ENCODE data around the gene FAM162B. TPM values are rescaled to one million over a fixed set of nuclear protein-coding genes. Genes with fewer than 3 reads are reported as not detected.

FAM162B gene
- polyA plus RNA-seq (2013, experiment 1 of 2) = 1.1 TPM
- 2.0 TPM for polyA plus RNA-seq (2013, experiment 2 of 2)

- H3K9ac ChIP-seq (ENCODE audit: low read depth, low read length) = peak within 1 kb of the TSS; percentile 7; the same call in 1 of the 2 replicates
- H3K27ac ChIP-seq (ENCODE audit: low read depth, low read length) = no peak within 1 kb of the TSS
- under 1% methylated on average over 89 of the region's 89 CpGs for WGBS
- peaks cover 9% of the 10 kb centered on the region; the same call in 1 of the 2 replicates for H3K4me1 ChIP-seq (ENCODE audit: insufficient read depth, low read length)
- H3K9me3 ChIP-seq (ENCODE audit: insufficient read depth, low read depth, low read length) = no peaks in the 10 kb centered on the region
- H3K36me3 ChIP-seq (ENCODE audit: insufficient read depth, low read length) = no peaks in the 10 kb centered on the region
- peak within 1 kb of the TSS; percentile 71 for H3K4me3 ChIP-seq (ENCODE audit: low read length)
- H3K27me3 ChIP-seq (ENCODE audit: insufficient read depth, low read length) = peaks cover 46% of the 10 kb centered on the region
Measured at GRCh38 chr6:116764961-116765841, at the start of gene FAM162B. TSS of gene FAM162B (minus strand) at chr6:116765719. CDS start at chr6:116765576, 143 bp downstream.

GRCh38 chr6:116812051-116812650 lies 46.6 kb upstream of the FAM162B start:
- WGBS = 95% methylated on average over 2 of the region's 2 CpGs
- Histone ChIP-seq H3K9ac (ENCODE audit: low read depth, low read length) (no peak overlapping the region), H3K27ac (ENCODE audit: low read depth, low read length) (no peak overlapping the region), H3K36me3 (ENCODE audit: insufficient read depth, low read length) (no peaks in the 10 kb centered on the region), H3K4me3 (ENCODE audit: low read length) (no peak overlapping the region), H3K4me1 (ENCODE audit: insufficient read depth, low read length) (no peaks in the 10 kb centered on the region), H3K9me3 (ENCODE audit: insufficient read depth, low read depth, low read length) (peaks cover 11% of the 10 kb centered on the region; the same call in 1 of the 2 replicates), H3K27me3 (ENCODE audit: insufficient read depth, low read length) (no peaks in the 10 kb centered on the region)

- H3K27ac ChIP-seq (ENCODE audit: low read depth, low read length) = no peak overlapping the region
- H3K27me3 ChIP-seq (ENCODE audit: insufficient read depth, low read length) = no peaks in the 10 kb centered on the region
- H3K36me3 ChIP-seq (ENCODE audit: insufficient read depth, low read length) = no peaks in the 10 kb centered on the region
- H3K4me1 ChIP-seq (ENCODE audit: insufficient read depth, low read length) = peaks cover 9% of the 10 kb centered on the region
- no peak overlapping the region for H3K4me3 ChIP-seq (ENCODE audit: low read length)
- H3K9me3 ChIP-seq (ENCODE audit: insufficient read depth, low read depth, low read length) = no peaks in the 10 kb centered on the region
- no peak overlapping the region for H3K9ac ChIP-seq (ENCODE audit: low read depth, low read length)
Measured at GRCh38 chr6:116801971-116802370, 36.5 kb upstream of the FAM162B start.

GRCh38 chr6:116799945-116800344 lies 34.4 kb upstream of the FAM162B start:
- Histone ChIP-seq H3K36me3 (ENCODE audit: insufficient read depth, low read length) (no peaks in the 10 kb centered on the region), H3K4me1 (ENCODE audit: insufficient read depth, low read length) (peaks cover 9% of the 10 kb centered on the region), H3K27me3 (ENCODE audit: insufficient read depth, low read length) (no peaks in the 10 kb centered on the region), H3K9me3 (ENCODE audit: insufficient read depth, low read depth, low read length) (no peaks in the 10 kb centered on the region), H3K27ac (ENCODE audit: low read depth, low read length) (no peak overlapping the region), H3K9ac (ENCODE audit: low read depth, low read length) (no peak overlapping the region), H3K4me3 (ENCODE audit: low read length) (no peak overlapping the region)

- no peak overlapping the region for H3K9ac ChIP-seq (ENCODE audit: low read depth, low read length)
- H3K4me3 ChIP-seq (ENCODE audit: low read length) = no peak overlapping the region
- no peak overlapping the region for H3K27ac ChIP-seq (ENCODE audit: low read depth, low read length)
- H3K4me1 ChIP-seq (ENCODE audit: insufficient read depth, low read length) = no peaks in the 10 kb centered on the region
- no peaks in the 10 kb centered on the region for H3K9me3 ChIP-seq (ENCODE audit: insufficient read depth, low read depth, low read length)
- 98% methylated on average over 2 of the region's 2 CpGs for WGBS
- no peaks in the 10 kb centered on the region for H3K27me3 ChIP-seq (ENCODE audit: insufficient read depth, low read length)
- H3K36me3 ChIP-seq (ENCODE audit: insufficient read depth, low read length) = no peaks in the 10 kb centered on the region
Measured at GRCh38 chr6:116797585-116797984, 32.1 kb upstream of the FAM162B start.

GRCh38 chr6:116793224-116793623 lies 27.7 kb upstream of the FAM162B start:
- Histone ChIP-seq H3K9me3 (ENCODE audit: insufficient read depth, low read depth, low read length) (no peaks in the 10 kb centered on the region), H3K27ac (ENCODE audit: low read depth, low read length) (no peak overlapping the region), H3K36me3 (ENCODE audit: insufficient read depth, low read length) (no peaks in the 10 kb centered on the region), H3K4me1 (ENCODE audit: insufficient read depth, low read length) (no peaks in the 10 kb centered on the region), H3K9ac (ENCODE audit: low read depth, low read length) (no peak overlapping the region), H3K4me3 (ENCODE audit: low read length) (no peak overlapping the region), H3K27me3 (ENCODE audit: insufficient read depth, low read length) (no peaks in the 10 kb centered on the region)
- 94% methylated on average over 2 of the region's 3 CpGs for WGBS

GRCh38 chr6:116783852-116784251 lies 18.3 kb upstream of the FAM162B start:
- no peak overlapping the region for H3K9ac ChIP-seq (ENCODE audit: low read depth, low read length)
- no peaks in the 10 kb centered on the region for H3K27me3 ChIP-seq (ENCODE audit: insufficient read depth, low read length)
- H3K4me1 ChIP-seq (ENCODE audit: insufficient read depth, low read length) = no peaks in the 10 kb centered on the region
- 85% methylated on average over 3 of the region's 5 CpGs for WGBS
- H3K27ac ChIP-seq (ENCODE audit: low read depth, low read length) = no peak overlapping the region
- no peaks in the 10 kb centered on the region for H3K36me3 ChIP-seq (ENCODE audit: insufficient read depth, low read length)
- no peaks in the 10 kb centered on the region for H3K9me3 ChIP-seq (ENCODE audit: insufficient read depth, low read depth, low read length)
- H3K4me3 ChIP-seq (ENCODE audit: low read length) = no peak overlapping the region

GRCh38 chr6:116779573-116780164 lies 14.2 kb upstream of the FAM162B start:
- WGBS = 58% methylated on average over 13 of the region's 13 CpGs
- H3K4me1 ChIP-seq (ENCODE audit: insufficient read depth, low read length) = no peaks in the 10 kb centered on the region
- no peaks in the 10 kb centered on the region for H3K36me3 ChIP-seq (ENCODE audit: insufficient read depth, low read length)
- no peaks in the 10 kb centered on the region for H3K9me3 ChIP-seq (ENCODE audit: insufficient read depth, low read depth, low read length)
- H3K4me3 ChIP-seq (ENCODE audit: low read length) = no peak overlapping the region
- H3K9ac ChIP-seq (ENCODE audit: low read depth, low read length) = no peak overlapping the region
- H3K27ac ChIP-seq (ENCODE audit: low read depth, low read length) = no peak overlapping the region
- no peaks in the 10 kb centered on the region for H3K27me3 ChIP-seq (ENCODE audit: insufficient read depth, low read length)

- Histone ChIP-seq H3K36me3 (ENCODE audit: insufficient read depth, low read length) (no peaks in the 10 kb centered on the region), H3K27ac (ENCODE audit: low read depth, low read length) (no peak overlapping the region), H3K9ac (ENCODE audit: low read depth, low read length) (no peak overlapping the region), H3K9me3 (ENCODE audit: insufficient read depth, low read depth, low read length) (no peaks in the 10 kb centered on the region), H3K4me1 (ENCODE audit: insufficient read depth, low read length) (no peaks in the 10 kb centered on the region), H3K4me3 (ENCODE audit: low read length) (no peak overlapping the region), H3K27me3 (ENCODE audit: insufficient read depth, low read length) (no peaks in the 10 kb centered on the region)
- no CpG with 5 or more reads among the region's 1 CpG for WGBS
Measured at GRCh38 chr6:116773886-116774285, 8.4 kb upstream of the FAM162B start.

GRCh38 chr6:116772450-116772849 lies 6.9 kb upstream of the FAM162B start:
- Histone ChIP-seq H3K27ac (ENCODE audit: low read depth, low read length) (no peak overlapping the region), H3K9ac (ENCODE audit: low read depth, low read length) (no peak overlapping the region), H3K4me3 (ENCODE audit: low read length) (no peak overlapping the region), H3K9me3 (ENCODE audit: insufficient read depth, low read depth, low read length) (no peaks in the 10 kb centered on the region), H3K4me1 (ENCODE audit: insufficient read depth, low read length) (no peaks in the 10 kb centered on the region), H3K27me3 (ENCODE audit: insufficient read depth, low read length) (peaks cover under 1% of the 10 kb centered on the region; the same call in 1 of the 2 replicates), H3K36me3 (ENCODE audit: insufficient read depth, low read length) (no peaks in the 10 kb centered on the region)
- 90% methylated on average over 1 of the region's 1 CpG for WGBS

- Histone ChIP-seq H3K9ac (ENCODE audit: low read depth, low read length) (no peak overlapping the region), H3K36me3 (ENCODE audit: insufficient read depth, low read length) (no peaks in the 10 kb centered on the region), H3K9me3 (ENCODE audit: insufficient read depth, low read depth, low read length) (no peaks in the 10 kb centered on the region), H3K27me3 (ENCODE audit: insufficient read depth, low read length) (peaks cover 46% of the 10 kb centered on the region), H3K4me3 (ENCODE audit: low read length) (no peak overlapping the region), H3K4me1 (ENCODE audit: insufficient read depth, low read length) (no peaks in the 10 kb centered on the region; the same call in 1 of the 2 replicates), H3K27ac (ENCODE audit: low read depth, low read length) (no peak overlapping the region)
- 86% methylated on average over 1 of the region's 2 CpGs for WGBS
Measured at GRCh38 chr6:116767715-116768114, 2.2 kb upstream of the FAM162B start.
